Tibial nerve (tissue), 4 donors: Measurements from ENCODE around the gene PRELID1.
"Not testable (repeated sequence)": the region's sequence is repeated elsewhere in the genome, so short reads cannot be mapped to it uniquely, and the experiment has no call there.

Experiments used
- CTCF ChIP-seq, 5 experiments: fragments of 200-600 bp in 3 of 5; fragments of 450-650 bp in 2 of 5; sonication (generic) in 3 of 5; IDR thresholded peaks; one replicate each; pipeline ENCODE4 v1.5.1; 2016 to 2019; ENCODE audit warnings: antibody characterized with exemption in 5 of 5, mild to moderate bottlenecking in 3 of 5, moderate library complexity in 2 of 5
- EP300 ChIP-seq, 2 donors: sonication (generic); formaldehyde crosslinking; IDR thresholded peaks; one replicate each; pipeline ENCODE4 v1.6.1; 2017; ENCODE audit warnings: antibody characterized with exemption in 2 of 2, mild to moderate bottlenecking in 1 of 2
- POLR2A ChIP-seq, 2 donors: fragments of 450-650 bp; IDR thresholded peaks; one replicate each; pipeline ENCODE4 v1.6.1; 2017; ENCODE audit warnings: antibody characterized with exemption in 2 of 2, mild to moderate bottlenecking in 2 of 2, moderate library complexity in 2 of 2

- not testable (repeated sequence) for TF ChIP-seq POLR2A, CTCF, EP300 (IDR thresholded peaks at IDR 0.05)
Measured at GRCh38 chr5:177258711-177259110, 44.9 kb upstream of the PRELID1 start.
